ENCODE results near the gene QTRT2.
A peak's percentile ranks its signal among the peaks of the same experiment; 100 is the strongest.

QTRT2 gene

GRCh38 chr3:114078126-114078525, 21.6 kb downstream of the QTRT2 start:
- DNase-seq (ENCODE audit: low spot score): no peak

- no peak for DNase-seq (ENCODE audit: low spot score)
Observed at GRCh38 chr3:114079761-114080160, 23.2 kb downstream of the QTRT2 start.

GRCh38 chr3:114080201-114080600, 23.7 kb downstream of the QTRT2 start:
- DNase-seq (ENCODE audit: low spot score): no peak

GRCh38 chr3:114081037-114081436, 24.5 kb downstream of the QTRT2 start:
- no peak for DNase-seq (ENCODE audit: low spot score)

GRCh38 chr3:114083112-114083511, 26.6 kb downstream of the QTRT2 start:
- no peak for DNase-seq (ENCODE audit: low spot score)

- no peak for DNase-seq (ENCODE audit: low spot score)
Observed at GRCh38 chr3:114086356-114086755, 29.8 kb downstream of the QTRT2 start.

GRCh38 chr3:114089675-114090074, 33.1 kb downstream of the QTRT2 start:
- DNase-seq (ENCODE audit: low spot score): no peak

- DNase-seq (ENCODE audit: low spot score): no peak
Observed at GRCh38 chr3:114092151-114093015, 35.8 kb downstream of the QTRT2 start.

GRCh38 chr3:114093016-114093380, 36.5 kb downstream of the QTRT2 start:
- no peak for DNase-seq (ENCODE audit: low spot score)

GRCh38 chr3:114093596-114093995, 37.1 kb downstream of the QTRT2 start:
- DNase-seq (ENCODE audit: low spot score): peak; percentile 55

- DNase-seq (ENCODE audit: low spot score): no peak
Observed at GRCh38 chr3:114095796-114096195, 39.3 kb downstream of the QTRT2 start.

- no peak for DNase-seq (ENCODE audit: low spot score)
Observed at GRCh38 chr3:114101101-114101500, 44.6 kb downstream of the QTRT2 start.

- no peak for DNase-seq (ENCODE audit: low spot score)
Observed at GRCh38 chr3:114103181-114103580, 46.6 kb downstream of the QTRT2 start.

GRCh38 chr3:114103858-114104257, 47.3 kb downstream of the QTRT2 start:
- DNase-seq (ENCODE audit: low spot score): no peak

- no peak for DNase-seq (ENCODE audit: low spot score)
Observed at GRCh38 chr3:114104414-114104813, 47.9 kb downstream of the QTRT2 start.

GRCh38 chr3:114108137-114108536, 51.6 kb downstream of the QTRT2 start:
- no peak for DNase-seq (ENCODE audit: low spot score)

- DNase-seq (ENCODE audit: low spot score): no peak
Observed at GRCh38 chr3:114110439-114110838, 53.9 kb downstream of the QTRT2 start.

- DNase-seq (ENCODE audit: low spot score): no peak
Observed at GRCh38 chr3:114111060-114111770, 54.7 kb downstream of the QTRT2 start.

- peak; percentile 14 for DNase-seq (ENCODE audit: low spot score)
Observed at GRCh38 chr3:114112696-114113095, 56.2 kb downstream of the QTRT2 start.

- DNase-seq (ENCODE audit: low spot score): no peak
Observed at GRCh38 chr3:114114719-114115118, 58.2 kb downstream of the QTRT2 start.

- no peak for DNase-seq (ENCODE audit: low spot score)
Observed at GRCh38 chr3:114115143-114115542, 58.6 kb downstream of the QTRT2 start.

- DNase-seq (ENCODE audit: low spot score): no peak
Observed at GRCh38 chr3:114119776-114120175, 63.2 kb downstream of the QTRT2 start.

GRCh38 chr3:114120211-114120610, 63.7 kb downstream of the QTRT2 start:
- DNase-seq (ENCODE audit: low spot score): no peak

All from RKO (cell line).